K562 (cell line): ENCODE data around the gene SERTM2. TPM values are rescaled to one million over a fixed set of nuclear protein-coding genes. Genes with fewer than 3 reads are reported as not detected.
A peak's percentile ranks its signal among the peaks of the same experiment; 100 is the strongest.

Source experiments
- ATAC-seq: fragments of 200-7000 bp; cut with Tn5 transposase; 3 replicates; pipeline ENCODE4 v1.9.1; 2020; ENCODE audit warnings: moderate library complexity
- BruUV-seq: library from RNA; stranded (reverse); fragments of 400-500 nt; replicated peaks from 2 replicates; lab custom pipeline; 2021; lab: Mats Ljungman, UMichigan
- CTCF ChIA-PET: fragments of 300-600 bp; formaldehyde crosslinking; extraction: SDS; loops from one replicate; lab custom pipeline; 2021; ENCODE audit warnings: low intra/inter-chr PET ratio; lab: Yijun Ruan, JAX
- POLR2A ChIA-PET: fragments of 300-600, 350-650 bp; sonication (Branson Sonifier 250); formaldehyde crosslinking; extraction: SDS; loops from one replicate; lab custom pipeline; 2021; ENCODE audit warnings: antibody characterized with exemption, inconsistent platforms; lab: Yijun Ruan, JAX
- DNase-seq, 4 experiments: peaks; one replicate each; pipeline versions ENCODE4 v3.0.0 to v3.0.0-alpha.2; 2011 to 2018; ENCODE audit warnings: low spot score in 3 of 4, mixed read lengths in 3 of 4; ENCODE audit errors: extremely low read depth in 1 of 4
- FAIRE-seq: peaks from 2 replicates; lab custom pipeline; 2011; peaks lifted over from hg19 to GRCh38; lab: Jason Lieb, UNC
- H2AFZ ChIP-seq: 2 replicates; pipeline ENCODE4 v1.6.0; 2011; ENCODE audit warnings: low read depth, low read length, control low read depth, inconsistent platforms
- H3K27ac ChIP-seq: fragments of 200-600 bp; 3 replicates; pipeline ENCODE4 v1.8.0; 2011; ENCODE audit warnings: low read depth, mild to moderate bottlenecking, control low read depth, inconsistent platforms, low read length, moderate library complexity, mixed read lengths; ENCODE audit errors: extremely low read depth
- H3K27me3 ChIP-seq, 2 experiments: fragments of 300-600 bp in 1 of 2; 2 replicates in 1 of 2; 3 replicates in 1 of 2; pipeline versions ENCODE4 v1.6.0 to v1.8.0; 2011; ENCODE audit warnings: inconsistent platforms in 2 of 2, low read length in 2 of 2, mild to moderate bottlenecking in 1 of 2, mixed read lengths in 1 of 2, moderate library complexity in 1 of 2; ENCODE audit not compliant: control insufficient read depth in 2 of 2, insufficient read depth in 2 of 2
- H3K36me3 ChIP-seq: fragments of 300-600 bp; 3 replicates; pipeline ENCODE4 v1.8.0; 2011; ENCODE audit warnings: mild to moderate bottlenecking, low read length, inconsistent platforms; ENCODE audit not compliant: control insufficient read depth, insufficient read depth
- H3K4me1 ChIP-seq, 2 experiments: fragments of 200-600 bp in 1 of 2; replicated peaks in 1 of 2; 2 replicates in 1 of 2; 3 replicates in 1 of 2; pipeline versions ENCODE4 v1.5.1 to v1.8.0; 2011; ENCODE audit warnings: inconsistent platforms in 2 of 2, low read length in 2 of 2, mild to moderate bottlenecking in 1 of 2, mixed read lengths in 1 of 2, moderate library complexity in 1 of 2; ENCODE audit not compliant: control insufficient read depth in 2 of 2, insufficient read depth in 2 of 2
- H3K4me2 ChIP-seq: 2 replicates; pipeline ENCODE4 v1.6.1; 2011; ENCODE audit warnings: low read length, control low read depth, inconsistent platforms, mixed read lengths; ENCODE audit not compliant: insufficient read depth
- H3K4me3 ChIP-seq: fragments of 200-600 bp; sonication (generic), shearing (Covaris generic); 2 replicates; pipeline ENCODE4 v1.5.1; 2016; ENCODE audit warnings: control low read depth, inconsistent platforms
- H3K79me2 ChIP-seq: fragments of 200-600 bp; 3 replicates; pipeline ENCODE4 v1.8.0; 2011; ENCODE audit warnings: low read length, inconsistent platforms; ENCODE audit not compliant: control insufficient read depth, insufficient read depth
- H3K9ac ChIP-seq, 2 experiments: 2 replicates each; pipeline versions ENCODE4 v1.6.0 to v1.6.1; 2011; ENCODE audit warnings: low read depth in 2 of 2, low read length in 2 of 2, control low read depth in 1 of 2, inconsistent platforms in 1 of 2, mild to moderate bottlenecking in 1 of 2, mixed read lengths in 1 of 2; ENCODE audit not compliant: insufficient read depth in 1 of 2
- H3K9me1 ChIP-seq: one replicate; pipeline ENCODE4 v1.6.0; 2011; ENCODE audit warnings: inconsistent platforms, mild to moderate bottlenecking, low read length, moderate library complexity; ENCODE audit not compliant: control insufficient read depth, insufficient read depth
- H3K9me3 ChIP-seq: replicated peaks from 2 replicates; pipeline ENCODE4 v1.5.1; 2011; ENCODE audit warnings: low read depth, low read length, inconsistent platforms; ENCODE audit not compliant: control insufficient read depth, insufficient read depth
- H4K20me1 ChIP-seq: replicated peaks from 2 replicates; pipeline ENCODE4 v1.6.1; 2011; ENCODE audit warnings: low read length, inconsistent platforms, mixed read lengths; ENCODE audit not compliant: control insufficient read depth, insufficient read depth
- FOXK1 ChIP-seq: sonication (generic); formaldehyde crosslinking; IDR thresholded peaks from 2 replicates; pipeline ENCODE4 v1.8.0; 2022; ENCODE audit warnings: missing genetic modification reagents, mild to moderate bottlenecking, borderline replicate concordance
- WGBS: fragments of 100-300 bp; shearing (Covaris generic); methylation state at CpG from one replicate; pipeline ENCODE4 v1.1.6; 2016; ENCODE audit warnings: low coverage, mixed read lengths; ENCODE audit not compliant: insufficient coverage; ENCODE audit errors: missing lambda C conversion rate; 5-methylcytosine and 5-hydroxymethylcytosine counted together
- in situ Hi-C: fragments of 300-500 bp; cut with MboI; formaldehyde crosslinking; loops from 4 replicates; pipeline ENCODE4 v1.15.0; 2018; ENCODE audit warnings: inconsistent platforms, mixed read lengths
- intact Hi-C: fragments of 100-400 bp; cut with micrococcal nuclease; formaldehyde crosslinking; loops from 2 replicates; pipeline ENCODE4 v1.14.2; 2022
- polyA plus RNA-seq, 8 experiments: library from polyadenylated mRNA; depleted of rRNA in 4 of 8; stranded (reverse) in 5 of 8; unstranded in 3 of 8; fragments of >200 nt; fragmentation: Nextera tagmentation in 2 of 8; fragmentation: Illumina TruSeq in 1 of 8; extraction: Ambion mirVana in 2 of 8; extraction: Trizol in 1 of 8; gene quantifications; 2 replicates each; pipeline versions ENCODE4 v1.2.1 to v1.2.3, GENCODE V29; 2011 to 2014; ENCODE audit warnings: inconsistent platforms in 1 of 8, missing spikeins in 1 of 8
- total RNA-seq, 7 experiments: library from RNA; depleted of rRNA in 6 of 7; stranded (reverse); fragments of >200 nt in 6 of 7; fragmentation: Illumina TruSeq in 2 of 7; extraction: Trizol in 2 of 7; gene quantifications; 2 replicates each; pipeline versions ENCODE4 v1.2.1 to v1.2.3, GENCODE V29; 2011 to 2021; ENCODE audit warnings: low replicate concordance in 1 of 7
- TF ChIP-seq, protein P1 (sequence below), 2 experiments: fragments of 450-650 bp; formaldehyde crosslinking in 1 of 2; IDR thresholded peaks; 2 replicates each; pipeline versions ENCODE4 v1.4.0 to v1.6.1; 2014 to 2020; ENCODE audit warnings: mild to moderate bottlenecking in 2 of 2, borderline replicate concordance in 1 of 2, low read depth in 1 of 2
- TF ChIP-seq, protein P2 (sequence below), 3 experiments: IDR thresholded peaks in 2 of 3; conservative IDR thresholded peaks in 1 of 3; 2 replicates each; pipeline ENCODE4 v1.5.1; 2011 to 2012; ENCODE audit warnings: low read length in 3 of 3, mild to moderate bottlenecking in 3 of 3, control low read depth in 2 of 3, improper control_type of control experiment in 1 of 3, inconsistent platforms in 1 of 3, low read depth in 1 of 3, mixed read lengths in 1 of 3, moderate library complexity in 1 of 3; ENCODE audit not compliant: insufficient read depth in 2 of 3

Gene SERTM2
- total and polyA plus RNA-seq, 9 of the 15 experiments (the other 6 are each of a cell fraction or from before 2014, with no cell fraction given): 0.01 to 0.35 (median 0.04) TPM; not detected in 4

DNA sequence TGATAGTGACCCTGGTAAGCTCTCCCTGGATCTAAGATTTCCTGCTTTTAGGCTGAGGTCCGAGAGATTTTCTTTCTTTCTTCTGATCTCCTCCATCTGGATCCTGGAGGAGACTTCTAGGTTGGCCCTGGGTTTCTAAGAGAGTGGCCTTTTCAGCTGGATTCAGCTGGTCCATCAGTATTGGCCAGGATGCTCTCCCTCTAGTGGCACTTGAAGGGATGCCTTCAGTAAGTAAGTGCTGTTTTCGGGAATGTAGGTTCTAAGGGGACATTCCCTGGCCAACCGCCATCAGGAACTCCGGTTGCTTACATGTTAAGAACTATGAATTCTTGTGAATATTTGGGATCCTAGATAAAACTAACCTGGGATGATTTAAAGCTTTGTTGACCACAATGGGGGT lies 56.9 kb downstream of the SERTM2 start:
- no TSS peak for BruUV-seq
- POLR2A ChIA-PET: interaction anchor here (0.6 kb wide), 1 partner anchor 619 kb away, joined by 3 read pairs; no protein-coding TSS in a partner anchor
- FAIRE-seq (no peak), ATAC-seq (peak; percentile 91), DNase-seq (peak; percentile 5 to 24 (median 12))
- no peaks in the 10 kb centered on the region for H3K27me3 ChIP-seq
- TF ChIP-seq, protein P1, sequence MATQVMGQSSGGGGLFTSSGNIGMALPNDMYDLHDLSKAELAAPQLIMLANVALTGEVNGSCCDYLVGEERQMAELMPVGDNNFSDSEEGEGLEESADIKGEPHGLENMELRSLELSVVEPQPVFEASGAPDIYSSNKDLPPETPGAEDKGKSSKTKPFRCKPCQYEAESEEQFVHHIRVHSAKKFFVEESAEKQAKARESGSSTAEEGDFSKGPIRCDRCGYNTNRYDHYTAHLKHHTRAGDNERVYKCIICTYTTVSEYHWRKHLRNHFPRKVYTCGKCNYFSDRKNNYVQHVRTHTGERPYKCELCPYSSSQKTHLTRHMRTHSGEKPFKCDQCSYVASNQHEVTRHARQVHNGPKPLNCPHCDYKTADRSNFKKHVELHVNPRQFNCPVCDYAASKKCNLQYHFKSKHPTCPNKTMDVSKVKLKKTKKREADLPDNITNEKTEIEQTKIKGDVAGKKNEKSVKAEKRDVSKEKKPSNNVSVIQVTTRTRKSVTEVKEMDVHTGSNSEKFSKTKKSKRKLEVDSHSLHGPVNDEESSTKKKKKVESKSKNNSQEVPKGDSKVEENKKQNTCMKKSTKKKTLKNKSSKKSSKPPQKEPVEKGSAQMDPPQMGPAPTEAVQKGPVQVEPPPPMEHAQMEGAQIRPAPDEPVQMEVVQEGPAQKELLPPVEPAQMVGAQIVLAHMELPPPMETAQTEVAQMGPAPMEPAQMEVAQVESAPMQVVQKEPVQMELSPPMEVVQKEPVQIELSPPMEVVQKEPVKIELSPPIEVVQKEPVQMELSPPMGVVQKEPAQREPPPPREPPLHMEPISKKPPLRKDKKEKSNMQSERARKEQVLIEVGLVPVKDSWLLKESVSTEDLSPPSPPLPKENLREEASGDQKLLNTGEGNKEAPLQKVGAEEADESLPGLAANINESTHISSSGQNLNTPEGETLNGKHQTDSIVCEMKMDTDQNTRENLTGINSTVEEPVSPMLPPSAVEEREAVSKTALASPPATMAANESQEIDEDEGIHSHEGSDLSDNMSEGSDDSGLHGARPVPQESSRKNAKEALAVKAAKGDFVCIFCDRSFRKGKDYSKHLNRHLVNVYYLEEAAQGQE (IDR thresholded peaks at IDR 0.05; ENCODE audit: borderline replicate concordance): peak; percentile 56
- TF ChIP-seq, protein P1 (CRISPR knock-in tag; IDR thresholded peaks at IDR 0.05; ENCODE audit: low read depth): no peak
- TF ChIP-seq FOXK1 (CRISPR knock-in tag): no peak
- TF ChIP-seq, protein P2, sequence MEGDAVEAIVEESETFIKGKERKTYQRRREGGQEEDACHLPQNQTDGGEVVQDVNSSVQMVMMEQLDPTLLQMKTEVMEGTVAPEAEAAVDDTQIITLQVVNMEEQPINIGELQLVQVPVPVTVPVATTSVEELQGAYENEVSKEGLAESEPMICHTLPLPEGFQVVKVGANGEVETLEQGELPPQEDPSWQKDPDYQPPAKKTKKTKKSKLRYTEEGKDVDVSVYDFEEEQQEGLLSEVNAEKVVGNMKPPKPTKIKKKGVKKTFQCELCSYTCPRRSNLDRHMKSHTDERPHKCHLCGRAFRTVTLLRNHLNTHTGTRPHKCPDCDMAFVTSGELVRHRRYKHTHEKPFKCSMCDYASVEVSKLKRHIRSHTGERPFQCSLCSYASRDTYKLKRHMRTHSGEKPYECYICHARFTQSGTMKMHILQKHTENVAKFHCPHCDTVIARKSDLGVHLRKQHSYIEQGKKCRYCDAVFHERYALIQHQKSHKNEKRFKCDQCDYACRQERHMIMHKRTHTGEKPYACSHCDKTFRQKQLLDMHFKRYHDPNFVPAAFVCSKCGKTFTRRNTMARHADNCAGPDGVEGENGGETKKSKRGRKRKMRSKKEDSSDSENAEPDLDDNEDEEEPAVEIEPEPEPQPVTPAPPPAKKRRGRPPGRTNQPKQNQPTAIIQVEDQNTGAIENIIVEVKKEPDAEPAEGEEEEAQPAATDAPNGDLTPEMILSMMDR (IDR thresholded peaks at IDR 0.05 in 2 of 3, conservative IDR thresholded peaks at IDR 0.05 in 1 of 3; ENCODE audit: insufficient read depth in 2 of 3, low read depth in 1 of 3, low read length in 3 of 3): peak in 2 of 3 experiments; percentile 55 to 59; a peak in 4 of 6 replicates
- H3K4me1 ChIP-seq: no peaks in the 10 kb centered on the region
- in situ Hi-C loops: no loop called here
- no peaks in the 10 kb centered on the region for H3K9me1 ChIP-seq
- no peak overlapping the region for H3K4me3 ChIP-seq
- H3K9ac ChIP-seq: no peak overlapping the region
- no peak overlapping the region for H3K4me2 ChIP-seq
- intact Hi-C loops: no loop called here
- no peaks in the 10 kb centered on the region for H3K79me2 ChIP-seq
- WGBS: 4% methylated on average over 3 of the region's 4 CpGs
- H2AFZ ChIP-seq: no peak overlapping the region
- no peaks in the 10 kb centered on the region for H3K36me3 ChIP-seq
- no peaks in the 10 kb centered on the region for H3K9me3 ChIP-seq
- no peak overlapping the region for H3K27ac ChIP-seq
- CTCF ChIA-PET: no interaction called here
- H4K20me1 ChIP-seq: no peaks in the 10 kb centered on the region
